K562 (cell line): Measurements from ENCODE around the gene CASP1. TPM values are rescaled to one million over a fixed set of nuclear protein-coding genes. Genes with fewer than 3 reads are reported as not detected.

ENCODE experiments used
- TAF7 ChIP-seq: fragments of 450-650 bp; IDR thresholded peaks from 2 replicates; pipeline ENCODE4 v1.6.1; 2016; ENCODE audit warnings: missing genetic modification characterization, missing compliant biosample characterization
- polyA plus RNA-seq, 8 experiments: library from polyadenylated mRNA; depleted of rRNA in 4 of 8; stranded (reverse) in 5 of 8; unstranded in 3 of 8; fragments of >200 nt; fragmentation: Nextera tagmentation in 2 of 8; fragmentation: Illumina TruSeq in 1 of 8; extraction: Ambion mirVana in 2 of 8; extraction: Trizol in 1 of 8; gene quantifications; 2 replicates each; pipeline versions ENCODE4 v1.2.1 to v1.2.3, GENCODE V29; 2011 to 2014; ENCODE audit warnings: inconsistent platforms in 1 of 8, missing spikeins in 1 of 8
- total RNA-seq, 7 experiments: library from RNA; depleted of rRNA in 6 of 7; stranded (reverse); fragments of >200 nt in 6 of 7; fragmentation: Illumina TruSeq in 2 of 7; extraction: Trizol in 2 of 7; gene quantifications; 2 replicates each; pipeline versions ENCODE4 v1.2.1 to v1.2.3, GENCODE V29; 2011 to 2021; ENCODE audit warnings: low replicate concordance in 1 of 7
- TF ChIP-seq, protein P1 (sequence below): sonication (generic); formaldehyde crosslinking; IDR thresholded peaks from 2 replicates; pipeline ENCODE4 v1.4.0; 2020; ENCODE audit warnings: mild to moderate bottlenecking, missing genetic modification reagents
- TF ChIP-seq, protein P2 (sequence below): fragments of 450-650 bp; IDR thresholded peaks from 2 replicates; pipeline ENCODE4 v1.6.1; 2018; ENCODE audit warnings: mild to moderate bottlenecking, low read depth; ENCODE audit not compliant: partially characterized antibody
- TF ChIP-seq, protein P3 (sequence below): fragments of 250-450 bp; sonication (Bioruptor Pico); IDR thresholded peaks from 2 replicates; pipeline ENCODE4 v1.5.1; 2021; ENCODE audit warnings: mild to moderate bottlenecking
- TF ChIP-seq, protein P4 (sequence below): fragments of 450-650 bp; IDR thresholded peaks from 2 replicates; pipeline ENCODE4 v1.6.1; 2016; ENCODE audit warnings: mild to moderate bottlenecking, moderate library complexity

Gene CASP1
- total and polyA plus RNA-seq, 9 of the 15 experiments (the other 6 are each of a cell fraction or from before 2014, with no cell fraction given), result not detected

DNA sequence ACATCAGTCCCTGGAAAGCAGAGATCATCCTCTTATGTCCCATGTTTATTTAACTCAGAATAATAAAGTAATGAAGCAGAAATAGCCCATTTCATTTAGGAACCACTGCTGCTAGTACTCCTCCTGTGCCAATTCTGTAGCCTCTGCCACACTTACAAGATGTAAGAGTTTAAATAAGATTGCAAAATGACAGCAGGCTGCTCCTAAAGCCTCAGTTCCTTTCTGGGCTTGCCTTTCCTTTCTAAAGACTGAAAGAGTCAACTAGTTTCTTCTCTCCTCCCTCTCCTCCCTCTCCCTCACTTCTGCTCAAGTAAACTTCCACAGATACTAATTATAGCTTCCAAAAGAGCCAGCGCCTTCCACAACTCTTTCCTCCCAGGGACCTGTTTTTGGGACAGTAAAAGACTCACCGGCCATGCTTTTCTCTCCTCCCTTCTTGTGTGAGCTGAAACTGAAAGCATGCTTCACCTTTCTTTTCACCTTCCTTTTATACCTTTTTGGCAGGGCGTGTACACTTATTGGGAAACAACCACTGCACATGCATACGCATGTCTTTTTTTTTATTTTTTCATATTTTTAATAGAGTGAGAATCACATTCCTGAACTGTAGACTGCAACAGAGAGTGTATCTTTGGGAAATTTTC lies 36.3 kb upstream of the CASP1 start (continued):
- TF ChIP-seq, protein P1, sequence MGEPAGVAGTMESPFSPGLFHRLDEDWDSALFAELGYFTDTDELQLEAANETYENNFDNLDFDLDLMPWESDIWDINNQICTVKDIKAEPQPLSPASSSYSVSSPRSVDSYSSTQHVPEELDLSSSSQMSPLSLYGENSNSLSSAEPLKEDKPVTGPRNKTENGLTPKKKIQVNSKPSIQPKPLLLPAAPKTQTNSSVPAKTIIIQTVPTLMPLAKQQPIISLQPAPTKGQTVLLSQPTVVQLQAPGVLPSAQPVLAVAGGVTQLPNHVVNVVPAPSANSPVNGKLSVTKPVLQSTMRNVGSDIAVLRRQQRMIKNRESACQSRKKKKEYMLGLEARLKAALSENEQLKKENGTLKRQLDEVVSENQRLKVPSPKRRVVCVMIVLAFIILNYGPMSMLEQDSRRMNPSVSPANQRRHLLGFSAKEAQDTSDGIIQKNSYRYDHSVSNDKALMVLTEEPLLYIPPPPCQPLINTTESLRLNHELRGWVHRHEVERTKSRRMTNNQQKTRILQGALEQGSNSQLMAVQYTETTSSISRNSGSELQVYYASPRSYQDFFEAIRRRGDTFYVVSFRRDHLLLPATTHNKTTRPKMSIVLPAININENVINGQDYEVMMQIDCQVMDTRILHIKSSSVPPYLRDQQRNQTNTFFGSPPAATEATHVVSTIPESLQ (CRISPR knock-in tag), result no peak
- TF ChIP-seq, protein P2, sequence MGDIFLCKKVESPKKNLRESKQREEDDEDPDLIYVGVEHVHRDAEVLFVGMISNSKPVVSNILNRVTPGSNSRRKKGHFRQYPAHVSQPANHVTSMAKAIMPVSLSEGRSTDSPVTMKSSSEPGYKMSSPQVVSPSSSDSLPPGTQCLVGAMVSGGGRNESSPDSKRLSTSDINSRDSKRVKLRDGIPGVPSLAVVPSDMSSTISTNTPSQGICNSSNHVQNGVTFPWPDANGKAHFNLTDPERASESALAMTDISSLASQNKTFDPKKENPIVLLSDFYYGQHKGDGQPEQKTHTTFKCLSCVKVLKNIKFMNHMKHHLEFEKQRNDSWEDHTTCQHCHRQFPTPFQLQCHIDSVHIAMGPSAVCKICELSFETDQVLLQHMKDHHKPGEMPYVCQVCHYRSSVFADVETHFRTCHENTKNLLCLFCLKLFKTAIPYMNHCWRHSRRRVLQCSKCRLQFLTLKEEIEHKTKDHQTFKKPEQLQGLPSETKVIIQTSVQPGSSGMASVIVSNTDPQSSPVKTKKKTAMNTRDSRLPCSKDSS, result no peak
- TF ChIP-seq, protein P3, sequence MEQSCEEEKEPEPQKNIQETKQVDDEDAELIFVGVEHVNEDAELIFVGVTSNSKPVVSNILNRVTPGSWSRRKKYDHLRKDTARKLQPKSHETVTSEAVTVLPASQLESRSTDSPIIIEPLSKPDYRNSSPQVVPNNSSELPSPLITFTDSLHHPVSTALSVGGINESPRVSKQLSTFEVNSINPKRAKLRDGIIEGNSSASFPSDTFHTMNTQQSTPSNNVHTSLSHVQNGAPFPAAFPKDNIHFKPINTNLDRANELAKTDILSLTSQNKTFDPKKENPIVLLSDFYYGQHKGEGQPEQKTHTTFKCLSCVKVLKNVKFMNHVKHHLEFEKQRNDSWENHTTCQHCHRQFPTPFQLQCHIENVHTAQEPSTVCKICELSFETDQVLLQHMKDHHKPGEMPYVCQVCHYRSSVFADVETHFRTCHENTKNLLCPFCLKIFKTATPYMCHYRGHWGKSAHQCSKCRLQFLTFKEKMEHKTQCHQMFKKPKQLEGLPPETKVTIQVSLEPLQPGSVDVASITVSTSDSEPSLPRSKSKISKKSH (CRISPR knock-in tag), result no peak
- TF ChIP-seq, protein P4, sequence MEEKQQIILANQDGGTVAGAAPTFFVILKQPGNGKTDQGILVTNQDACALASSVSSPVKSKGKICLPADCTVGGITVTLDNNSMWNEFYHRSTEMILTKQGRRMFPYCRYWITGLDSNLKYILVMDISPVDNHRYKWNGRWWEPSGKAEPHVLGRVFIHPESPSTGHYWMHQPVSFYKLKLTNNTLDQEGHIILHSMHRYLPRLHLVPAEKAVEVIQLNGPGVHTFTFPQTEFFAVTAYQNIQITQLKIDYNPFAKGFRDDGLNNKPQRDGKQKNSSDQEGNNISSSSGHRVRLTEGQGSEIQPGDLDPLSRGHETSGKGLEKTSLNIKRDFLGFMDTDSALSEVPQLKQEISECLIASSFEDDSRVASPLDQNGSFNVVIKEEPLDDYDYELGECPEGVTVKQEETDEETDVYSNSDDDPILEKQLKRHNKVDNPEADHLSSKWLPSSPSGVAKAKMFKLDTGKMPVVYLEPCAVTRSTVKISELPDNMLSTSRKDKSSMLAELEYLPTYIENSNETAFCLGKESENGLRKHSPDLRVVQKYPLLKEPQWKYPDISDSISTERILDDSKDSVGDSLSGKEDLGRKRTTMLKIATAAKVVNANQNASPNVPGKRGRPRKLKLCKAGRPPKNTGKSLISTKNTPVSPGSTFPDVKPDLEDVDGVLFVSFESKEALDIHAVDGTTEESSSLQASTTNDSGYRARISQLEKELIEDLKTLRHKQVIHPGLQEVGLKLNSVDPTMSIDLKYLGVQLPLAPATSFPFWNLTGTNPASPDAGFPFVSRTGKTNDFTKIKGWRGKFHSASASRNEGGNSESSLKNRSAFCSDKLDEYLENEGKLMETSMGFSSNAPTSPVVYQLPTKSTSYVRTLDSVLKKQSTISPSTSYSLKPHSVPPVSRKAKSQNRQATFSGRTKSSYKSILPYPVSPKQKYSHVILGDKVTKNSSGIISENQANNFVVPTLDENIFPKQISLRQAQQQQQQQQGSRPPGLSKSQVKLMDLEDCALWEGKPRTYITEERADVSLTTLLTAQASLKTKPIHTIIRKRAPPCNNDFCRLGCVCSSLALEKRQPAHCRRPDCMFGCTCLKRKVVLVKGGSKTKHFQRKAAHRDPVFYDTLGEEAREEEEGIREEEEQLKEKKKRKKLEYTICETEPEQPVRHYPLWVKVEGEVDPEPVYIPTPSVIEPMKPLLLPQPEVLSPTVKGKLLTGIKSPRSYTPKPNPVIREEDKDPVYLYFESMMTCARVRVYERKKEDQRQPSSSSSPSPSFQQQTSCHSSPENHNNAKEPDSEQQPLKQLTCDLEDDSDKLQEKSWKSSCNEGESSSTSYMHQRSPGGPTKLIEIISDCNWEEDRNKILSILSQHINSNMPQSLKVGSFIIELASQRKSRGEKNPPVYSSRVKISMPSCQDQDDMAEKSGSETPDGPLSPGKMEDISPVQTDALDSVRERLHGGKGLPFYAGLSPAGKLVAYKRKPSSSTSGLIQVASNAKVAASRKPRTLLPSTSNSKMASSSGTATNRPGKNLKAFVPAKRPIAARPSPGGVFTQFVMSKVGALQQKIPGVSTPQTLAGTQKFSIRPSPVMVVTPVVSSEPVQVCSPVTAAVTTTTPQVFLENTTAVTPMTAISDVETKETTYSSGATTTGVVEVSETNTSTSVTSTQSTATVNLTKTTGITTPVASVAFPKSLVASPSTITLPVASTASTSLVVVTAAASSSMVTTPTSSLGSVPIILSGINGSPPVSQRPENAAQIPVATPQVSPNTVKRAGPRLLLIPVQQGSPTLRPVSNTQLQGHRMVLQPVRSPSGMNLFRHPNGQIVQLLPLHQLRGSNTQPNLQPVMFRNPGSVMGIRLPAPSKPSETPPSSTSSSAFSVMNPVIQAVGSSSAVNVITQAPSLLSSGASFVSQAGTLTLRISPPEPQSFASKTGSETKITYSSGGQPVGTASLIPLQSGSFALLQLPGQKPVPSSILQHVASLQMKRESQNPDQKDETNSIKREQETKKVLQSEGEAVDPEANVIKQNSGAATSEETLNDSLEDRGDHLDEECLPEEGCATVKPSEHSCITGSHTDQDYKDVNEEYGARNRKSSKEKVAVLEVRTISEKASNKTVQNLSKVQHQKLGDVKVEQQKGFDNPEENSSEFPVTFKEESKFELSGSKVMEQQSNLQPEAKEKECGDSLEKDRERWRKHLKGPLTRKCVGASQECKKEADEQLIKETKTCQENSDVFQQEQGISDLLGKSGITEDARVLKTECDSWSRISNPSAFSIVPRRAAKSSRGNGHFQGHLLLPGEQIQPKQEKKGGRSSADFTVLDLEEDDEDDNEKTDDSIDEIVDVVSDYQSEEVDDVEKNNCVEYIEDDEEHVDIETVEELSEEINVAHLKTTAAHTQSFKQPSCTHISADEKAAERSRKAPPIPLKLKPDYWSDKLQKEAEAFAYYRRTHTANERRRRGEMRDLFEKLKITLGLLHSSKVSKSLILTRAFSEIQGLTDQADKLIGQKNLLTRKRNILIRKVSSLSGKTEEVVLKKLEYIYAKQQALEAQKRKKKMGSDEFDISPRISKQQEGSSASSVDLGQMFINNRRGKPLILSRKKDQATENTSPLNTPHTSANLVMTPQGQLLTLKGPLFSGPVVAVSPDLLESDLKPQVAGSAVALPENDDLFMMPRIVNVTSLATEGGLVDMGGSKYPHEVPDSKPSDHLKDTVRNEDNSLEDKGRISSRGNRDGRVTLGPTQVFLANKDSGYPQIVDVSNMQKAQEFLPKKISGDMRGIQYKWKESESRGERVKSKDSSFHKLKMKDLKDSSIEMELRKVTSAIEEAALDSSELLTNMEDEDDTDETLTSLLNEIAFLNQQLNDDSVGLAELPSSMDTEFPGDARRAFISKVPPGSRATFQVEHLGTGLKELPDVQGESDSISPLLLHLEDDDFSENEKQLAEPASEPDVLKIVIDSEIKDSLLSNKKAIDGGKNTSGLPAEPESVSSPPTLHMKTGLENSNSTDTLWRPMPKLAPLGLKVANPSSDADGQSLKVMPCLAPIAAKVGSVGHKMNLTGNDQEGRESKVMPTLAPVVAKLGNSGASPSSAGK, result no peak
- no peak for TF ChIP-seq TAF7
- TF ChIP-seq, all 486 proteins: peak for 0
